SU-DHL-6 (cell line): Measurements from ENCODE around the gene ENDOG.

ENCODE experiments used
- H2AFZ ChIP-seq: fragments of 200-600 bp; sonication (generic); 2 replicates; pipeline ENCODE4 v1.6.1; 2014; ENCODE audit warnings: low read depth, mild to moderate bottlenecking, moderate library complexity, mixed read lengths, antibody characterized with exemption, low read length; ENCODE audit not compliant: severe bottlenecking
- H3F3A ChIP-seq: fragments of 200-600 bp; shearing (Covaris generic); 2 replicates; pipeline ENCODE4 v1.6.0; 2016; ENCODE audit warnings: antibody characterized with exemption, mild to moderate bottlenecking; ENCODE audit not compliant: insufficient read depth
- H3K27ac ChIP-seq: fragments of 200-600 bp; sonication (generic); 2 replicates; pipeline ENCODE4 v1.5.1; 2016; ENCODE audit warnings: low read depth, mild to moderate bottlenecking, low read length, moderate library complexity, mixed read lengths
- H3K27me3 ChIP-seq: fragments of 200-600 bp; sonication (generic), shearing (Covaris generic); 2 replicates; pipeline ENCODE4 v1.6.0; 2014; ENCODE audit warnings: mild to moderate bottlenecking, low read length
- H3K36me3 ChIP-seq: fragments of 200-600 bp; sonication (generic); 2 replicates; pipeline ENCODE4 v1.6.1; 2014; ENCODE audit warnings: mild to moderate bottlenecking, low read length, mixed read lengths
- H3K4me2 ChIP-seq: fragments of 300-600, 200-600 bp; shearing (Covaris generic), sonication (generic); 2 replicates; pipeline ENCODE4 v1.6.0; 2014; ENCODE audit warnings: low read length, low read depth, mild to moderate bottlenecking; ENCODE audit not compliant: poor library complexity, severe bottlenecking
- H3K4me3 ChIP-seq: fragments of 200-600 bp; sonication (generic); 2 replicates; pipeline ENCODE4 v1.5.1; 2014; ENCODE audit warnings: antibody characterized with exemption, low read length, mild to moderate bottlenecking, mixed read lengths; ENCODE audit not compliant: insufficient read depth, poor library complexity, severe bottlenecking
- H3K79me2 ChIP-seq: fragments of 200-600 bp; sonication (generic); 2 replicates; pipeline ENCODE4 v1.6.1; 2014; ENCODE audit warnings: mild to moderate bottlenecking, low read length, moderate library complexity; ENCODE audit not compliant: insufficient read depth
- H3K9ac ChIP-seq: fragments of 200-600 bp; sonication (generic); 2 replicates; pipeline ENCODE4 v1.7.0; 2014; ENCODE audit warnings: mild to moderate bottlenecking, low read length
- H3K9me2 ChIP-seq: fragments of 200-600 bp; sonication (generic); replicated peaks from 2 replicates; pipeline ENCODE4 v1.6.1; 2014; ENCODE audit warnings: low read length; ENCODE audit not compliant: insufficient read depth
- H3K9me3 ChIP-seq: fragments of 200-600 bp; sonication (generic); 2 replicates; pipeline ENCODE4 v1.6.1; 2014; ENCODE audit warnings: low read length, mixed read lengths; ENCODE audit not compliant: insufficient read depth
- H4K20me1 ChIP-seq: fragments of 200-600 bp; sonication (generic); 2 replicates; pipeline ENCODE4 v1.6.1; 2014; ENCODE audit warnings: low read depth, mild to moderate bottlenecking, antibody characterized with exemption, low read length, moderate library complexity, mixed read lengths
- CTCF ChIP-seq: fragments of 200-600 bp; sonication (generic); IDR thresholded peaks from one replicate; pipeline ENCODE4 v1.5.1; 2017; ENCODE audit warnings: antibody characterized with exemption, mild to moderate bottlenecking, low read length, moderate library complexity; ENCODE audit not compliant: insufficient read depth, poor library complexity, severe bottlenecking
- EZH2phosphoT487 ChIP-seq: fragments of 200-600 bp; sonication (generic), shearing (Covaris generic); conservative IDR thresholded peaks from 2 replicates; pipeline ENCODE4 v1.6.1; 2018; ENCODE audit warnings: mild to moderate bottlenecking, antibody characterized with exemption, low read length, moderate library complexity, mixed read lengths

Gene ENDOG

GRCh38 chr9:128785427-128785826 lies 32.9 kb upstream of the ENDOG start:
- Histone ChIP-seq H3K9me2 (no peaks in the 10 kb centered on the region), H3K4me2 (no peak overlapping the region), H3K79me2 (peaks cover 15% of the 10 kb centered on the region), H2AFZ (no peak overlapping the region), H3K36me3 (no peaks in the 10 kb centered on the region), H3K9me3 (peaks cover 7% of the 10 kb centered on the region; the same call in 1 of the 2 replicates), H3K27me3 (no peaks in the 10 kb centered on the region), H3K4me3 (no peak overlapping the region), H3F3A (peaks cover 7% of the 10 kb centered on the region; the same call in 1 of the 2 replicates), H3K9ac (no peak overlapping the region), H4K20me1 (no peaks in the 10 kb centered on the region), H3K27ac (no peak overlapping the region)
- TF ChIP-seq CTCF (no peak), EZH2phosphoT487 (no peak)

- Histone ChIP-seq H2AFZ (peak within 1 kb of the TSS; percentile 87), H3K4me3 (peak within 1 kb of the TSS; percentile 88), H3K9ac (peak within 1 kb of the TSS; percentile 83), H3K79me2 (peaks cover 15% of the 10 kb centered on the region), H3K9me3 (peaks cover under 1% of the 10 kb centered on the region; the same call in 1 of the 2 replicates), H3K27me3 (no peaks in the 10 kb centered on the region), H4K20me1 (no peaks in the 10 kb centered on the region), H3F3A (no peaks in the 10 kb centered on the region), H3K9me2 (no peaks in the 10 kb centered on the region), H3K4me2 (peak within 1 kb of the TSS; percentile 81), H3K36me3 (no peaks in the 10 kb centered on the region), H3K27ac (peak within 1 kb of the TSS; percentile 45)
- no peak for TF ChIP-seq EZH2phosphoT487
- no peak for TF ChIP-seq CTCF
Measured at GRCh38 chr9:128786681-128787601, 31.4 kb upstream of the ENDOG start, which contains the start of gene TBC1D13. TSS of gene TBC1D13 (plus strand) at chr9:128787253. CDS start at chr9:128787354, 101 bp downstream.

DNA sequence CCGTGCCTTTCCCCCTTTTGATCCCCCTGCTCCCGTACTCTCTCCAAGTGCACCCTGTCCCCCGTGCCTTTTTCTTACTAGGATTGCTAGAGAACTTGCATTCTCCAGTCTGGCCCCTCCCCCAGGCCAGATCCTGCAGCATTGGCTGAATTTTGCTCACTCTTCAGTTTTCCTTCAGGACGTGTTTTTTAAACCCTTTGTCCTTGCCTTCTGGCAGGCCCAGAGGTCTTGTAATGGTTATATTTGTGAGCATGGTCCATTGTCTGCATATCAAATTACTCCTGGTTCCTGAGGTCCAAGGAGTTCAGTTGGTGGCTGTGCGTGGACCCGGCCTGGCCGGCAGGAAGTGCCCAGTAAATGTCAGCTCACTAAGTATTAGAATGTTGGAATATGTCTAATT lies 30.6 kb upstream of the ENDOG start:
- peak overlapping the region; percentile 87 for H2AFZ ChIP-seq
- peak overlapping the region; percentile 20; the same call in 1 of the 2 replicates for H3K27ac ChIP-seq

More for the DNA sequence above, 30.6 kb upstream of the ENDOG start:
- H4K20me1 ChIP-seq, result no peaks in the 10 kb centered on the region
- H3K4me2 ChIP-seq, result peak overlapping the region; percentile 81
- H3K9me2 ChIP-seq, result no peaks in the 10 kb centered on the region
- H3K9ac ChIP-seq, result peak overlapping the region; percentile 83
- peaks cover 15% of the 10 kb centered on the region for H3K79me2 ChIP-seq
- no peaks in the 10 kb centered on the region for H3K9me3 ChIP-seq
- no peaks in the 10 kb centered on the region for H3K27me3 ChIP-seq
- no peak for TF ChIP-seq EZH2phosphoT487
- no peak for TF ChIP-seq CTCF
- H3K36me3 ChIP-seq, result no peaks in the 10 kb centered on the region
- no peaks in the 10 kb centered on the region for H3F3A ChIP-seq
- peak overlapping the region; percentile 88 for H3K4me3 ChIP-seq
